Stimulated activated naive CD8-positive, alpha-beta T cell treated with anti-CD3 and anti-CD28 coated beads, Interleukin-15, amount 100 ng/mL, for 72 hours (primary cell): ENCODE measurements around the gene FEZF1.
A peak's percentile ranks its signal among the peaks of the same experiment; 100 is the strongest.
"Not testable (repeated sequence)": the region's sequence is repeated elsewhere in the genome, so short reads cannot be mapped to it uniquely, and the experiment has no call there.

Experiments
- ATAC-seq: fragments of 150-1000 bp; cut with Tn5 transposase; 2 replicates; pipeline ENCODE4 v1.10.0; 2021; ENCODE audit warnings: mild to moderate bottlenecking, moderate library complexity
- DNase-seq, 2 donors: peaks; one replicate each; pipeline ENCODE4 v3.0.0; 2021 to 2022
- H3K27ac Mint-ChIP-seq, 2 donors: one replicate each; pipeline ENCODE4 v1.8.0; 2022; ENCODE audit warnings: mild to moderate bottlenecking in 2 of 2, mixed read lengths in 2 of 2, moderate library complexity in 2 of 2
- H3K27me3 Mint-ChIP-seq: one replicate; pipeline ENCODE4 v1.8.0; 2022; ENCODE audit warnings: mixed read lengths
- H3K4me1 Mint-ChIP-seq: one replicate; pipeline ENCODE4 v1.8.0; 2022; ENCODE audit warnings: mild to moderate bottlenecking, mixed read lengths
- H3K4me3 Mint-ChIP-seq, 2 donors: one replicate each; pipeline ENCODE4 v1.8.0; 2022; ENCODE audit warnings: mild to moderate bottlenecking in 2 of 2, mixed read lengths in 2 of 2, moderate library complexity in 1 of 2
- H3K9me3 Mint-ChIP-seq, 2 donors: one replicate each; pipeline ENCODE4 v1.8.0; 2022; ENCODE audit warnings: mixed read lengths in 2 of 2

Gene FEZF1

GRCh38 chr7:122300956-122301833, 3.4 kb downstream of the FEZF1 start:
- Mint-ChIP-seq H3K4me1 (peaks cover 18% of the 10 kb centered on the region), H3K27ac (no peak overlapping the region), H3K4me3 (no peak overlapping the region), H3K27me3 (peaks cover 85% of the 10 kb centered on the region), H3K9me3 (peaks cover 7 to 11% of the 10 kb centered on the region in 2 donors)
- DNase-seq (no peak), ATAC-seq (no peak)

DNA sequence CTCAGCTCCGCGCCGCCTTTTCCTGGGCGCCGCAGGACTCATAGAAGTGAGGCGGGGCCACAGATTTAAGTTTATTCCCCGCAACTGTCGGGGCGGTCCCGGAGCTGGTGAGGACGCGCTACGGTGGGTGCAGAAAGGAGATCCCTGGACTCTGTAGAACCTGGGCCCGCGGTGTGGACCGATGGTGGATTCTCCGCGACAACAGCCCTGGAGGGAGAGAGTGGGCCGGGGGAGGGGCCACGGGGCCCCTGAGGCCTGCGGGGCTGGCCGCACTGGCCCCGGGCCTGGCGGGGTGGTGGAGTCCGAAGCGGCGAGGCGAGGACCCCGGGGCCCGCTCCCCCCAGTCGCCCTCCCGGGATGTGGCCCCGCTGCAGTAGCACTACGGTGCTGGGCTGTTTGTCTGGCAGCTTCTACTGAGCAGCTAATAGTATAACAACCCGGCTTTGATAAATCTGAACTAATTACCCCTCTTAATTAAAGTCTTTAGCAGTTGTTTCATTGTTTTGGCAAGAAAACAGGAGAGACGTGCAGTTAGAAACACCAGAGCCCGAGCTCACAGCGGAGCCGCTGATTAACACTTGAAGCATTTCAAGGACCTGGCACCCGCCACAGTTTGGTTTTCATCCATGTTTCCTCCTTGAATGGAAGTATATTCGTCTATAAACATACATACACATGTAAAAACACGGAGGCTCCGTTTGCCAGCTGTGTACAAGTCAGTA, 4.2 kb downstream of the FEZF1 start:
- DNase-seq (no peak), ATAC-seq (peak; percentile 55)
- no peak overlapping the region for H3K4me3 Mint-ChIP-seq
- H3K27ac Mint-ChIP-seq = no peak overlapping the region
- peaks cover 11% of the 10 kb centered on the region for H3K4me1 Mint-ChIP-seq
- peaks cover 85% of the 10 kb centered on the region for H3K27me3 Mint-ChIP-seq
- H3K9me3 Mint-ChIP-seq = peaks cover under 1 to 11% of the 10 kb centered on the region in 2 donors

DNA sequence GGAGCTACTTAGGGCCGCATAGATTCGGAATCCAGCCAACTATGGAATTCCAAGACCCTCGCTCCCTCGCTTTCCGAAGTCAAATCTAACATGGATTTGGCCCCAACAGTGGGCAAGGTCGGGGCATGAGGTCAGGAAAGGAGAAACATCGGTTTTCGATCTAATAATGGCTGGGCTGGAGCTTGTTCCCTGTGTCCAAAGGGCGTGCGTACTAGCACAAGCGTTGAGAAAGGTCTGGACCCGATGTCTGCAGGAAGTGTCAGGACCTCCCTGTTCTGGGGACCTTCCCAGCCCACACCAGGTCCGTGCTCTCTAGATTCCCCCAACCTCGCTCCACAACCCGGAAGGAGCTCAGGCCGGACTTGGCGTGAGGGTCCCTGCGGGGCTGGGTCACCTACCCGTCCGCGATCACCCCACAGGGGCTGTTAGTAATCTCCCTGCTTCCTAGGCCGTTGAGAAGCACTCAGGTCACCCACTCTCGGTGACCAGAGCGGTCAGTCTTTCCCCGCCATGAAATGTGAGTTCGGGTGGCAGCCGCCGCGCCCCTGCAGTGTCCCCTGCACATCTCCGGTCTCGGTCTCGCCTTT, 4.8 kb downstream of the FEZF1 start:
- H3K4me3 Mint-ChIP-seq = no peak overlapping the region
- H3K27ac Mint-ChIP-seq = no peak overlapping the region
- peaks cover 84% of the 10 kb centered on the region for H3K27me3 Mint-ChIP-seq
- peaks cover 10% of the 10 kb centered on the region for H3K4me1 Mint-ChIP-seq
- no peak for DNase-seq
- ATAC-seq = no peak
- H3K9me3 Mint-ChIP-seq = peaks cover 0 to 11% of the 10 kb centered on the region in 2 donors

DNA sequence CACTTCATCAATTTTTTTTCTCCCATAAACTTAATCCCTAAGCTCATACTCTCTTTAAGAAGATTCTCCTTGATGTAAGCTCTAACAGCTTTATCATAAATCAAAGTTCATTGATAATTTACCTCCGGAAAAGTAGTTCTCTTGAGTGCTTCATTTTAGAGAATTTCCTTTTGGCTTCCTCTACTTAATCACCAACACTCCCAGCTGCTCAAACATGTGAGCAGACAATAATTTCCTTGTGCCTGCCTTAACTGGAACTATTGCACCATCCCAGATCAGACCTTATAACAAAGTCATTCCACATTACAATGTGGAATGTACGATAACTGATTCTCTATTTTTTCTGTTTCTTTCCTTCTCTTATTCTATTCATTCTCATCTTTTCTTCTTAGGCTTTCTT, 5.9 kb downstream of the FEZF1 start:
- H3K27me3 Mint-ChIP-seq = peaks cover 73% of the 10 kb centered on the region
- H3K9me3 Mint-ChIP-seq = peaks cover 0 to 11% of the 10 kb centered on the region in 2 donors
- ATAC-seq = no peak
- no peak overlapping the region for H3K27ac Mint-ChIP-seq
- H3K4me3 Mint-ChIP-seq = no peak overlapping the region
- H3K4me1 Mint-ChIP-seq = no peaks in the 10 kb centered on the region
- DNase-seq = no peak

- no peak for ATAC-seq
- H3K27me3 Mint-ChIP-seq = peaks cover 69% of the 10 kb centered on the region
- no peaks in the 10 kb centered on the region for H3K4me1 Mint-ChIP-seq
- H3K9me3 Mint-ChIP-seq = peaks cover 0 to 11% of the 10 kb centered on the region in 2 donors
- no peak overlapping the region for H3K4me3 Mint-ChIP-seq
- no peak overlapping the region for H3K27ac Mint-ChIP-seq
- no peak for DNase-seq
These were observed 6.4 kb downstream of the FEZF1 start for GRCh38 chr7:122298131-122298530.

DNA sequence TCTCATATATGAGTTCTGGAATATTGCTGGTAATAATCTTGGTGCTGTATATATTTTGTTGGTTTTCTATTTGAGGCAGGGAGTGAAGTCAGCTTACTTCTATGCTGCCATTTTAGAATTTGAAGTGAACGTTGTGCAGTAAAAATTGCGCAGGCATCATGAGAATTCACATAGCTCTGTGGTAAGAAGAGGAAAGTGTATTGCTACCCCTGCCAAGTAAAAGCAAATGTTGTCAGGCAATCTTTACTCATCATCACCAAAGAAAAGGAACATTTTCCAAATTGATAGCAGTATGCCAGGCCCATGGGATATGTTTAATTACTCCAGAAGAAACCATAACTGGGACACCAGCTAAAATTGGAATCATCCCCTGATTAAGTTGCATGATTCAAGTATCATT, 13.4 kb downstream of the FEZF1 start:
- no peak for DNase-seq
- Mint-ChIP-seq H3K4me3 (no peak overlapping the region), H3K27me3 (peaks cover 14% of the 10 kb centered on the region), H3K27ac (no peak overlapping the region), H3K4me1 (no peaks in the 10 kb centered on the region), H3K9me3 (peaks cover 0 to 16% of the 10 kb centered on the region in 2 donors)
- ATAC-seq = no peak

- Mint-ChIP-seq H3K4me1 (no peaks in the 10 kb centered on the region), H3K9me3 (peaks cover 4 to 16% of the 10 kb centered on the region in 2 donors), H3K27me3 (peaks cover 7% of the 10 kb centered on the region), H3K4me3 (no peak overlapping the region), H3K27ac (no peak overlapping the region)
- ATAC-seq (no peak), DNase-seq (no peak)
These were observed 14.1 kb downstream of the FEZF1 start for GRCh38 chr7:122290476-122290875.

DNA sequence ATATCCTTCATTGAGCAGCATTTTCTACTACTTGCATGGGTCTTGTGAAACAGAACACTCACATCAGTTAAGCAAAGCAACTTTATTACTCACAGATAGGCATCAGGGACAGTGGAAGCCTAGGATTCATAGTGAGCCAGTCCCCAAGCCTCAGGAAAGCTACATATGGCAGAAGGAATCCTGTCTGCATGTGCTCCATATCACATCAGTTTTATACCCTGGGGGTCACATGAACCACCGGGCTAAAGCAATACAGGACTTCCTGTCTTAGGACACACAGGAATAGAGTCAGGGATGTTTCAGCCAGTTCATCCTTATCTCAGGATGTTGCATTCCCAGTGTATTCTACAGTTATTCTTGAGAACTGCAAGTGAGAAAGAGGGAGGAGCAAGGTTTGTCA, 15.1 kb downstream of the FEZF1 start:
- no peak for ATAC-seq
- H3K27ac Mint-ChIP-seq = no peak overlapping the region

GRCh38 chr7:122284608-122285007, 19.9 kb downstream of the FEZF1 start:
- not testable (repeated sequence) for H3K27me3 Mint-ChIP-seq, H3K4me1 Mint-ChIP-seq, H3K27ac Mint-ChIP-seq

More for the DNA sequence above, 15.1 kb downstream of the FEZF1 start:
- Mint-ChIP-seq H3K4me1 (no peaks in the 10 kb centered on the region), H3K4me3 (no peak overlapping the region), H3K27me3 (no peaks in the 10 kb centered on the region), H3K9me3 (peaks cover 4 to 16% of the 10 kb centered on the region in 2 donors)
- DNase-seq = no peak

GRCh38 chr7:122273117-122273516, 31.4 kb downstream of the FEZF1 start:
- Mint-ChIP-seq H3K9me3 (peaks cover 7 to 15% of the 10 kb centered on the region in 2 donors), H3K4me3 (no peak overlapping the region), H3K27me3 (no peaks in the 10 kb centered on the region), H3K27ac (no peak overlapping the region), H3K4me1 (no peaks in the 10 kb centered on the region)
- DNase-seq = no peak
- no peak for ATAC-seq

More at GRCh38 chr7:122284608-122285007, 19.9 kb downstream of the FEZF1 start:
- DNase-seq, H3K4me3 Mint-ChIP-seq, ATAC-seq: not testable (repeated sequence)
- peaks cover 4 to 16% of the 10 kb centered on the region in 2 donors for H3K9me3 Mint-ChIP-seq

- H3K4me3 Mint-ChIP-seq = no peak overlapping the region
- H3K4me1 Mint-ChIP-seq = no peaks in the 10 kb centered on the region
- H3K27ac Mint-ChIP-seq = no peak overlapping the region
- H3K27me3 Mint-ChIP-seq = no peaks in the 10 kb centered on the region
- ATAC-seq (no peak), DNase-seq (no peak)
- peaks cover 0 to 16% of the 10 kb centered on the region in 2 donors for H3K9me3 Mint-ChIP-seq
These were observed 35.3 kb downstream of the FEZF1 start for GRCh38 chr7:122269241-122269640.

GRCh38 chr7:122268101-122268500, 36.4 kb downstream of the FEZF1 start:
- DNase-seq (no peak), ATAC-seq (no peak)
- H3K9me3 Mint-ChIP-seq = peaks cover 0 to 16% of the 10 kb centered on the region in 2 donors
- H3K4me3 Mint-ChIP-seq = no peak overlapping the region
- no peaks in the 10 kb centered on the region for H3K4me1 Mint-ChIP-seq
- no peaks in the 10 kb centered on the region for H3K27me3 Mint-ChIP-seq
- no peak overlapping the region for H3K27ac Mint-ChIP-seq

DNA sequence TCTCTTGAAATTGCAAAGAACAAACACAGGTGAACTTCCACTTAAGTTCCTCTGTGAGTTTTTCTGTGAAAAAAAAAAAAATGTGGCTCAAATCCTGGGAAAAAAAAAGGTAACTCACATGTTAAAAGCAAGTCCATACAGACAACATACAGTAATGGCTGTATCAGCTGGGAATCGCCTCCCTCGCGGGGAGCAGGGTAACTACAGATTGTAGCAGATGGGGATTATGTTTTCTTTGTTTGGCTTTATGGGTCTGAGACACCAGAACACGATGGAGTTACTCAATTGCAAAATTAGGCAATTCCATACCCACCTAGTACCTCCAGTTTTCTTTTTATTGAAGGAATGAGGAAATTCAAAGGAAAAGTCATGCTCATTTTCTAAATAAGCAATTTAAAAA, 42.3 kb downstream of the FEZF1 start:
- Mint-ChIP-seq H3K27ac (no peak overlapping the region), H3K4me1 (no peaks in the 10 kb centered on the region), H3K4me3 (no peak overlapping the region), H3K9me3 (peaks cover 0 to 12% of the 10 kb centered on the region in 2 donors), H3K27me3 (no peaks in the 10 kb centered on the region)
- ATAC-seq (no peak), DNase-seq (no peak)

DNA sequence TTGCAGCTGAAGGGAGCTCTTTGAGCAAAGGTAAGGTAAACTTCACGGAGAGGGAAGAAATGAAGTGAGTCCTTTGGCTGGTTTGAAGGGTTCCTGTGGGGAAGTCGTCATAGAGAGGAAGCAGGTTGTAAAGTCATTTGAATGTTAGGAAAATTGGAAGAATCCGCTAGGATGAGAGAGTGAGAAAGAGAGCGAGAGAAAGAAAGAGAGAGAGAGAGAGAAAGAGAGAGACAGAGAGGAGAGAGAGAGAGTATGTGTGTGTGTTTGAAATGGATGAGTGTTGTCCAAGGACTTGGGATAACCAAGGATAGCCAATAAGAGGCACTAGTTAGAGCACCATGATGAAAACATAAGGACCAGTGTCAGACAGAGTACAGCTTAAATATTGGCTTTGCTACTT, 43.1 kb downstream of the FEZF1 start:
- ATAC-seq = no peak
- Mint-ChIP-seq H3K4me3 (no peak overlapping the region), H3K4me1 (no peaks in the 10 kb centered on the region), H3K9me3 (peaks cover 0 to 12% of the 10 kb centered on the region in 2 donors), H3K27me3 (no peaks in the 10 kb centered on the region), H3K27ac (no peak overlapping the region)
- no peak for DNase-seq

DNA sequence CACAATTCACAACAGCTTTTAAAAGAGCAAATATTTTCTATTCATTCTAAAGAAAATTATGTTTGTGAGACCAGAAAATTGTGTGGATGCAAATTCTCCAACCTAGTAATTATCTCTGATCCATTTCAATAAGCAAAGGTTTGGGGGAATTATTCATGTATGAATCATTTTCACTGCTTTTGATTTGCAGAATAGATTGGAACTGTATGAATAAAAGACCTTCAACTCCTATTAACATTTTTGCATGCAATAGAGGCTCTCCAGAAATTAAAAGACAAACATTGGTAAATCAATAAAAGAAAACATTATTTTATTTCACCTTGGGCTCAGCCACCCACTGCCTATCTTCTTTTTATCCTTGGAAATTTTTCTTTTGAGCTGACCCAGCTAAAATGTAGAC, 43.5 kb downstream of the FEZF1 start:
- Mint-ChIP-seq H3K9me3 (peaks cover 0 to 12% of the 10 kb centered on the region in 2 donors), H3K4me3 (no peak overlapping the region)

GRCh38 chr7:122260336-122260735, 44.2 kb downstream of the FEZF1 start:
- Mint-ChIP-seq H3K4me1 (no peaks in the 10 kb centered on the region), H3K4me3 (no peak overlapping the region), H3K27me3 (no peaks in the 10 kb centered on the region), H3K9me3 (peaks cover 0 to 8% of the 10 kb centered on the region in 2 donors), H3K27ac (no peak overlapping the region)
- DNase-seq = no peak
- no peak for ATAC-seq

More for the DNA sequence above, 43.5 kb downstream of the FEZF1 start:
- DNase-seq (no peak), ATAC-seq (no peak)
- Mint-ChIP-seq H3K27me3 (no peaks in the 10 kb centered on the region), H3K4me1 (no peaks in the 10 kb centered on the region), H3K27ac (no peak overlapping the region)
